B cell (primary cell): ENCODE measurements around the gene PRORP. TPM values are rescaled to one million over a fixed set of nuclear protein-coding genes. Genes with fewer than 3 reads are reported as not detected.

Experiments
- ATAC-seq: fragments of 200-7000 bp; cut with Tn5 transposase; one replicate; pipeline ENCODE4 v1.10.0; 2021; ENCODE audit warnings: low read depth, mild to moderate bottlenecking, moderate number of reproducible peaks, moderate library complexity
- CTCF ChIA-PET: fragments of 350-600 bp; sonication (Branson Sonifier 250); formaldehyde crosslinking; loops from one replicate; lab custom pipeline; 2021; ENCODE audit warnings: antibody characterized with exemption, inconsistent platforms; lab: Charles Lee
- POLR2A ChIA-PET: fragments of 350-600 bp; sonication (Branson Sonifier 250); formaldehyde crosslinking; loops from one replicate; lab custom pipeline; 2021; ENCODE audit warnings: antibody characterized with exemption; lab: Charles Lee
- DNase-seq: peaks from one replicate; pipeline ENCODE4 v3.0.0; 2013
- H2AFZ ChIP-seq: 2 replicates; pipeline ENCODE4 v1.6.1; 2012; ENCODE audit warnings: mild to moderate bottlenecking, low read depth, low read length; ENCODE audit not compliant: insufficient read depth, poor library complexity, severe bottlenecking
- H3K27ac ChIP-seq, 2 donors: 1 replicate in 1 of 2; 2 replicates in 1 of 2; pipeline ENCODE4 v1.5.1; 2012 to 2013; ENCODE audit warnings: low read length in 2 of 2, mild to moderate bottlenecking in 2 of 2, moderate library complexity in 1 of 2
- H3K27me3 ChIP-seq, 4 experiments: fragments of 200-600 bp in 1 of 4; sonication (generic) in 1 of 4; replicated peaks in 1 of 4; 1 replicate in 2 of 4; 2 replicates in 2 of 4; pipeline versions ENCODE4 v1.6.1 to v1.7.0; 2013 to 2016; ENCODE audit warnings: low read length in 3 of 4, mild to moderate bottlenecking in 2 of 4, mixed read lengths in 1 of 4, moderate library complexity in 1 of 4; ENCODE audit not compliant: insufficient read depth in 4 of 4, control insufficient read depth in 3 of 4; ENCODE audit errors: control extremely low read depth in 1 of 4
- H3K36me3 ChIP-seq, 2 experiments: replicated peaks in 1 of 2; 1 replicate in 1 of 2; 2 replicates in 1 of 2; pipeline versions ENCODE4 v1.6.1 to v1.7.1; 2013; ENCODE audit warnings: low read length in 1 of 2; ENCODE audit not compliant: insufficient read depth in 2 of 2, control insufficient read depth in 1 of 2; ENCODE audit errors: control extremely low read depth in 1 of 2, extremely low read depth in 1 of 2
- H3K4me1 ChIP-seq, 2 donors: fragments of 200-600 bp in 1 of 2; sonication (generic) in 1 of 2; 1 replicate in 1 of 2; 2 replicates in 1 of 2; pipeline versions ENCODE4 v1.5.1 to v1.6.1; 2013 to 2017; ENCODE audit warnings: low read length in 2 of 2; ENCODE audit not compliant: control insufficient read depth in 2 of 2, insufficient read depth in 2 of 2
- H3K4me2 ChIP-seq: replicated peaks from 2 replicates; pipeline ENCODE3; 2012; ENCODE audit warnings: mild to moderate bottlenecking, low read depth, low read length; ENCODE audit not compliant: poor library complexity, severe bottlenecking
- H3K4me3 ChIP-seq, 5 experiments: fragments of 200-600 bp in 1 of 5; sonication (generic) in 1 of 5; 1 replicate in 3 of 5; 2 replicates in 2 of 5; pipeline versions ENCODE4 v1.5.1 to v1.7.0; 2011 to 2016; ENCODE audit warnings: low read length in 4 of 5, mild to moderate bottlenecking in 4 of 5, low read depth in 2 of 5, control low read depth in 1 of 5, moderate library complexity in 1 of 5; ENCODE audit not compliant: insufficient read depth in 1 of 5; ENCODE audit errors: control extremely low read depth in 1 of 5, extremely low read depth in 1 of 5
- H3K79me2 ChIP-seq: fragments of 200-600 bp; sonication (generic); one replicate; pipeline ENCODE4 v1.6.0; 2016; ENCODE audit warnings: low read length; ENCODE audit not compliant: control insufficient read depth, insufficient read depth
- H3K9ac ChIP-seq: fragments of 200-600 bp; sonication (generic); 2 replicates; pipeline ENCODE4 v1.6.1; 2017; ENCODE audit warnings: mild to moderate bottlenecking, low read length, moderate library complexity
- H3K9me3 ChIP-seq, 3 donors: one replicate each; pipeline versions ENCODE4 v1.6.1 to v1.7.1; 2013; ENCODE audit warnings: low read length in 2 of 3; ENCODE audit not compliant: control insufficient read depth in 2 of 3, insufficient read depth in 1 of 3; ENCODE audit errors: control extremely low read depth in 1 of 3
- H4K20me1 ChIP-seq: 2 replicates; pipeline ENCODE4 v1.6.0; 2012; ENCODE audit warnings: mild to moderate bottlenecking, low read length; ENCODE audit not compliant: insufficient read depth, control insufficient read depth, poor library complexity, severe bottlenecking
- H3K27ac Mint-ChIP-seq: one replicate; pipeline ENCODE4 v1.8.0; 2021; ENCODE audit warnings: mixed read lengths
- H3K27me3 Mint-ChIP-seq: one replicate; pipeline ENCODE4 v1.8.0; 2021; ENCODE audit warnings: mixed read lengths
- H3K4me1 Mint-ChIP-seq: one replicate; pipeline ENCODE4 v1.8.0; 2021; ENCODE audit warnings: mixed read lengths
- H3K4me3 Mint-ChIP-seq: one replicate; pipeline ENCODE4 v1.8.0; 2021; ENCODE audit warnings: mixed read lengths
- H3K9me3 Mint-ChIP-seq: one replicate; pipeline ENCODE4 v1.8.0; 2022; ENCODE audit warnings: mixed read lengths; ENCODE audit not compliant: insufficient read depth
- EZH2 ChIP-seq: IDR thresholded peaks from 2 replicates; pipeline ENCODE4 v1.6.1; 2012; ENCODE audit warnings: borderline replicate concordance, low read depth, mild to moderate bottlenecking, moderate library complexity, low read length; ENCODE audit not compliant: insufficient read depth, poor library complexity, severe bottlenecking
- WGBS: methylation state at CpG from one replicate; pipeline ENCODE4 v1.1.5; 2013; ENCODE audit warnings: missing lambda C conversion rate; ENCODE audit not compliant: insufficient coverage; 5-methylcytosine and 5-hydroxymethylcytosine counted together
- intact Hi-C: fragments of 100-400 bp; cut with micrococcal nuclease; formaldehyde crosslinking; loops from one replicate; pipeline ENCODE4 v1.10.0; 2022
- polyA plus RNA-seq: library from polyadenylated mRNA; depleted of rRNA; stranded (reverse); fragments of >200 nt; gene quantifications from 2 replicates; pipeline ENCODE4 v1.2.3, GENCODE V29; 2012
- total RNA-seq, 2 donors: library from RNA; stranded (reverse); fragments of 120-200 nt in 1 of 2; gene quantifications; 1 replicate in 1 of 2; 2 replicates in 1 of 2; pipeline versions ENCODE4 v1.2.3 to v1.2.4, GENCODE V29; 2013 to 2022
- TF ChIP-seq, protein P1 (sequence below): fragments of 200-600 bp; IDR thresholded peaks from one replicate; pipeline ENCODE4 v1.8.0; 2022; ENCODE audit warnings: antibody characterized with exemption, mild to moderate bottlenecking

The PRORP gene
- total and polyA plus RNA-seq, 2 donors (not counting 1 experiment from before 2014, with no cell fraction given), result 15.0 to 16.4 TPM

DNA sequence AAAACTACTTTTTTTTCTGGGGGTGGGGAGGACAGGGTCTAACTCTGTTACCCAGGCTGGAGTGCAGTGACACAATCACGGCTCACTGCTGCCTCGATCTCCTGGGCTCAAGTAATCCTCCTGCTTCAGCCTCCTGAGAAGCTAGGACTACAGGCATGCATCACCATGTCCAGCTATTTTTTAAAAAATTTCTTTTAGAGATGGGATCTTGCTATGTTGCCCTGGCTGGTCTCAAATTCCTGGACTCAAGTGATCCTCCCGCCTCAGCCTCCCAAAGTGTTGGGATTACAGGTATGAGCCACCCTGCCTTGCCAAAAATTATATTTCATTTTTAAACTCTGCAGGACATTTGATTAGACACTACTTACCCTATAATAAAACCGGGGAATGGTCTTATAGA lies 6.1 kb upstream of the PRORP start:
- WGBS, result 100% methylated on average over 2 of the region's 4 CpGs
- Histone ChIP-seq H3K79me2 (peaks cover 66% of the 10 kb centered on the region), H3K4me1 (peaks cover 7 to 11% of the 10 kb centered on the region in 2 donors), H3K4me3 (no peak overlapping the region), H3K27me3 (no peaks in the 10 kb centered on the region), H3K9me3 (peaks cover 0 to 4% (median 1%) of the 10 kb centered on the region in 3 donors), H2AFZ (no peak overlapping the region), H3K4me2 (no peak overlapping the region), H3K27ac (no peak overlapping the region), H3K36me3 (peaks cover 10 to 44% of the 10 kb centered on the region in 2 experiments), H3K9ac (no peak overlapping the region), H4K20me1 (peaks cover 41% of the 10 kb centered on the region)
- intact Hi-C loops, result no loop called here
- Mint-ChIP-seq H3K4me1 (peaks cover 31% of the 10 kb centered on the region), H3K9me3 (peaks cover 2% of the 10 kb centered on the region), H3K27me3 (no peaks in the 10 kb centered on the region), H3K4me3 (no peak overlapping the region), H3K27ac (no peak overlapping the region)
- ATAC-seq, result no peak
- TF ChIP-seq, protein P1, sequence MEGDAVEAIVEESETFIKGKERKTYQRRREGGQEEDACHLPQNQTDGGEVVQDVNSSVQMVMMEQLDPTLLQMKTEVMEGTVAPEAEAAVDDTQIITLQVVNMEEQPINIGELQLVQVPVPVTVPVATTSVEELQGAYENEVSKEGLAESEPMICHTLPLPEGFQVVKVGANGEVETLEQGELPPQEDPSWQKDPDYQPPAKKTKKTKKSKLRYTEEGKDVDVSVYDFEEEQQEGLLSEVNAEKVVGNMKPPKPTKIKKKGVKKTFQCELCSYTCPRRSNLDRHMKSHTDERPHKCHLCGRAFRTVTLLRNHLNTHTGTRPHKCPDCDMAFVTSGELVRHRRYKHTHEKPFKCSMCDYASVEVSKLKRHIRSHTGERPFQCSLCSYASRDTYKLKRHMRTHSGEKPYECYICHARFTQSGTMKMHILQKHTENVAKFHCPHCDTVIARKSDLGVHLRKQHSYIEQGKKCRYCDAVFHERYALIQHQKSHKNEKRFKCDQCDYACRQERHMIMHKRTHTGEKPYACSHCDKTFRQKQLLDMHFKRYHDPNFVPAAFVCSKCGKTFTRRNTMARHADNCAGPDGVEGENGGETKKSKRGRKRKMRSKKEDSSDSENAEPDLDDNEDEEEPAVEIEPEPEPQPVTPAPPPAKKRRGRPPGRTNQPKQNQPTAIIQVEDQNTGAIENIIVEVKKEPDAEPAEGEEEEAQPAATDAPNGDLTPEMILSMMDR, result no peak
- TF ChIP-seq EZH2, result no peak
- POLR2A ChIA-PET, result no interaction called here
- CTCF ChIA-PET, result no interaction called here
- DNase-seq, result no peak

DNA sequence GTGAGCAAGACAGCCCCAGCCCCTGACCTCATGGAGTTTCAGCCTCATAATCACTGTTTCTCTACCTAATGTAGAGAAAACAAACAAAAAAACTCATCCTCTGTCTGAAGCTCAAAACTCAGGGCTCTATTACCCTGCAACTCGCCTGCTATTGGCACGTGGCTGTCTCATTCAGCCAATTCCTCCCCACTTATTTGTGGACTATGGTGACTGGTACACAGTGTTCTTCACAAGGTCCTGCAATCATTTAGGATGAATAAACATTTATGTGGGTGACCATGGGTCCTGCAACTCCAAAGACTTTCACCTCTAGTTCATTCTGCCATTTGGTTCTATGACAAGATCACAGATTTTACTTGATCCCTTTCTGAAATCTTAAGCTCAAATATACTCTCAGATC lies 5.2 kb upstream of the PRORP start:
- H3K9ac ChIP-seq, result no peak overlapping the region
- peak overlapping the region in 1 of 2 donors; percentile 5 for H3K27ac ChIP-seq
- intact Hi-C loops, result no loop called here
- H3K4me1 ChIP-seq, result peaks cover 7 to 12% of the 10 kb centered on the region in 2 donors
- H3K4me2 ChIP-seq, result no peak overlapping the region
- TF ChIP-seq, protein P1, result no peak
- TF ChIP-seq EZH2, result no peak
- peaks cover 0 to 1% (median 0%) of the 10 kb centered on the region in 3 donors for H3K9me3 ChIP-seq
- H3K4me1 Mint-ChIP-seq, result peaks cover 34% of the 10 kb centered on the region
- ChIA-PET POLR2A (no interaction called here), CTCF (interaction anchor here (1.2 kb wide), 1 partner anchor 288 kb away, joined by 4 read pairs; no protein-coding TSS in a partner anchor)
- H3K36me3 ChIP-seq, result peaks cover 7 to 36% of the 10 kb centered on the region in 2 experiments
- no peak overlapping the region for H3K4me3 Mint-ChIP-seq
- no peak for DNase-seq
- ATAC-seq, result no peak
- no CpG with 5 or more reads among the region's 2 CpGs for WGBS
- peaks cover 65% of the 10 kb centered on the region for H3K79me2 ChIP-seq
- H3K27me3 Mint-ChIP-seq, result no peaks in the 10 kb centered on the region
- H3K27me3 ChIP-seq, result no peaks in the 10 kb centered on the region
- H3K27ac Mint-ChIP-seq, result no peak overlapping the region
- H2AFZ ChIP-seq, result no peak overlapping the region
- H4K20me1 ChIP-seq, result peaks cover 33% of the 10 kb centered on the region
- no peak overlapping the region for H3K4me3 ChIP-seq
- no peaks in the 10 kb centered on the region for H3K9me3 Mint-ChIP-seq
